ENCODE results near the gene GAS2. TPM values are rescaled to one million over a fixed set of nuclear protein-coding genes. Genes with fewer than 3 reads are reported as not detected.

The GAS2 gene
- total RNA-seq, 2 experiments from 2014 or later: 1.8 to 4.1 TPM

DNA sequence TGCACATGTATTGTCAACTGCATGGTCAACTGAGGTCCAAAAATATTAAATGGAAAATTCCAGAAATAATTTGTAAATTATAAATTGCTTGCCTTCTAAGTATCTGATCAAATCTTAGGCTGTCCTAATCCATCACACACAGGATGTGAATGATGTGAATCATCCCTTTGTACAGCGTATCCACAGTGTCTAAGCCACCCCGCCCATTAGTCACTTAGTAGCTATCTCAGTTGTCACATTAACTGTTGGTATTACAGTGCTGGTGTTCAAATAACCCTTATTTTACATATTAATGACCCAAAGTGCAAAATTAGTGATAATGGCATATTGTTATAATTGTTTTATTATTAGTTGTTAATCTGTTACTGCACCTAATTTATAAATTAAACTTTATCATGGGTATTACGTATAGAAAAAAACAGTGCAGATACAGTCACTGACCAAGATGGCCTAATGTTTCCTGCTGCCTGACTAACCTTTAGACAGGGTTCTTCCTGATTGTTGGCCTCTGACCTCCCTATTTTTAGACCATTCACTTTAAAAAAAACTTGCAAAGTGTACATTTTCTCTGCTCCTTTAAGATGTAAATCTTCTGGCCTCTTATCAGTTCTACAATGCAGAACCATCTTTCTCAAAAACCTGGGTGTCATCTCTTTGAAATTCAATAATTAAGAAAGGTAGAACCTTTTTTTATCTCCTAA, 166.1 kb downstream of the GAS2 start:
- intact Hi-C loops (cut with micrococcal nuclease; ENCODE audit: unreplicated experiment): no loop called here
- Histone ChIP-seq H3K4me1 (ENCODE audit: insufficient read depth, low read length, poor library complexity, severe bottlenecking) (no peaks in the 10 kb centered on the region), H3K4me3 (ENCODE audit: low read depth, low read length, poor library complexity, severe bottlenecking) (no peak overlapping the region), H3K79me2 (ENCODE audit: insufficient read depth, low read depth, low read length) (no peaks in the 10 kb centered on the region), H4K20me1 (ENCODE audit: insufficient read depth, low read length) (no peaks in the 10 kb centered on the region), H3K4me2 (ENCODE audit: low read length) (no peak overlapping the region), H3K9me3 (ENCODE audit: low read length) (no peaks in the 10 kb centered on the region), H3K27ac (ENCODE audit: low read depth, low read length, poor library complexity, severe bottlenecking) (no peak overlapping the region), H3K36me3 (ENCODE audit: insufficient read depth, low read length) (no peaks in the 10 kb centered on the region), H3K9me2 (ENCODE audit: insufficient read depth, low read length) (no peaks in the 10 kb centered on the region), H2AFZ (ENCODE audit: low read length) (no peak overlapping the region)
- ChIA-PET POLR2A (interaction anchor here (0.5 kb wide), 1 partner anchor 10 kb away, joined by 3 read pairs; no protein-coding TSS in a partner anchor), CTCF (ENCODE audit: unreplicated experiment) (no interaction called here)
- DNase-seq (ENCODE audit: low spot score): no peak
- BruUV-seq (replicated peaks): no TSS peak
- TF ChIP-seq, protein P1, sequence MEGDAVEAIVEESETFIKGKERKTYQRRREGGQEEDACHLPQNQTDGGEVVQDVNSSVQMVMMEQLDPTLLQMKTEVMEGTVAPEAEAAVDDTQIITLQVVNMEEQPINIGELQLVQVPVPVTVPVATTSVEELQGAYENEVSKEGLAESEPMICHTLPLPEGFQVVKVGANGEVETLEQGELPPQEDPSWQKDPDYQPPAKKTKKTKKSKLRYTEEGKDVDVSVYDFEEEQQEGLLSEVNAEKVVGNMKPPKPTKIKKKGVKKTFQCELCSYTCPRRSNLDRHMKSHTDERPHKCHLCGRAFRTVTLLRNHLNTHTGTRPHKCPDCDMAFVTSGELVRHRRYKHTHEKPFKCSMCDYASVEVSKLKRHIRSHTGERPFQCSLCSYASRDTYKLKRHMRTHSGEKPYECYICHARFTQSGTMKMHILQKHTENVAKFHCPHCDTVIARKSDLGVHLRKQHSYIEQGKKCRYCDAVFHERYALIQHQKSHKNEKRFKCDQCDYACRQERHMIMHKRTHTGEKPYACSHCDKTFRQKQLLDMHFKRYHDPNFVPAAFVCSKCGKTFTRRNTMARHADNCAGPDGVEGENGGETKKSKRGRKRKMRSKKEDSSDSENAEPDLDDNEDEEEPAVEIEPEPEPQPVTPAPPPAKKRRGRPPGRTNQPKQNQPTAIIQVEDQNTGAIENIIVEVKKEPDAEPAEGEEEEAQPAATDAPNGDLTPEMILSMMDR (conservative IDR thresholded peaks at IDR 0.05; ENCODE audit: low read length): no peak
- no peak for TF ChIP-seq EZH2phosphoT487 (IDR thresholded peaks at IDR 0.05; ENCODE audit: borderline replicate concordance, low read depth, low read length)

DNA sequence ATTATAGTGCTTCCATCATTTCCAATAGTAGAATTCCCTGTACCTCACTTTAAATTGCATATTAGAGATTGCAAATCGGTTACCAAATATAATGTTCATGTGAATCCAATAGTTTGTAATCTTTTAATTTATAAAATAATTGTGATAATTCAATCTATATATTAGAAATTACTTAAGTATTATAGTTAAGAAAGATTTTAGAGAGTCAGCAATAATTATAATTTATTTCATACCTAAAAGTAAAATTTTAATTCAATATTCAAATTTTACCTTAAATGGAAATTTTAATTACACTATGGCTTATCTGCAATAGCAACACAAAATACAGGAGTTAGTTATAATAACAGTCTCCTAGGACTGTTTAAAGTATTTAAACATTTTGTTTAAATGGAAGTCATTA, 180.3 kb downstream of the GAS2 start:
- no peaks in the 10 kb centered on the region for H3K36me3 ChIP-seq (ENCODE audit: insufficient read depth, low read length)

DNA sequence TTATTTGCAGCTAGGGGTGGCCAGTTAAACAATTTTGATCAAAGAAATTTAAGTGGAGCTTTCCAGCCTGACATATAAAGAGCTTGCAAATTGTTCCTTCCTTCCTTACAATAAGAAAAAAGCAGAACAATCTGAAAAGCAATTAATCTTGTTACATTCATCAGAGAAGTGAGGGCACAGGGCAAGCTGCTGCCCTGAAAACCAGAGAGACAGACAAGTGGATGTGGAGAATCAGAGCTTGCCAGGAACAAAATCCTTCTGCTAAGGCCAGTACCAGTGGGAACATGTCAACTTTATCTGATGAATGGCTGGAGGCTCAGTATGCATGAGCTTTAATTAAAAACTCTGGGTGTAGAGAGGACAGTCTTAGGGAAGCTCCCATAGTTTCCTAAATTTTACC, 185.1 kb downstream of the GAS2 start:
- TF ChIP-seq, protein P1 (conservative IDR thresholded peaks at IDR 0.05; ENCODE audit: low read length): no peak
- no peak for TF ChIP-seq EZH2phosphoT487 (IDR thresholded peaks at IDR 0.05; ENCODE audit: borderline replicate concordance, low read depth, low read length)
- H4K20me1 ChIP-seq (ENCODE audit: insufficient read depth, low read length): no peaks in the 10 kb centered on the region
- H3K4me2 ChIP-seq (ENCODE audit: low read length): no peak overlapping the region
- H3K36me3 ChIP-seq (ENCODE audit: insufficient read depth, low read length): no peaks in the 10 kb centered on the region
- H3K4me1 ChIP-seq (ENCODE audit: insufficient read depth, low read length, poor library complexity, severe bottlenecking): no peaks in the 10 kb centered on the region
- no peak overlapping the region for H3K4me3 ChIP-seq (ENCODE audit: low read depth, low read length, poor library complexity, severe bottlenecking)
- H3K9me2 ChIP-seq (ENCODE audit: insufficient read depth, low read length): no peaks in the 10 kb centered on the region
- CTCF ChIA-PET (ENCODE audit: unreplicated experiment): no interaction called here
- H3K79me2 ChIP-seq (ENCODE audit: insufficient read depth, low read depth, low read length): no peaks in the 10 kb centered on the region
- POLR2A ChIA-PET: interaction anchor here (0.6 kb wide), 1 partner anchor 1132 kb away, joined by 3 read pairs; no protein-coding TSS in a partner anchor
- H2AFZ ChIP-seq (ENCODE audit: low read length): no peak overlapping the region
- no peak overlapping the region for H3K27ac ChIP-seq (ENCODE audit: low read depth, low read length, poor library complexity, severe bottlenecking)
- no peaks in the 10 kb centered on the region for H3K9me3 ChIP-seq (ENCODE audit: low read length)
- no TSS peak for BruUV-seq (replicated peaks)
- DNase-seq (ENCODE audit: low spot score): no peak
- intact Hi-C loops (cut with micrococcal nuclease; ENCODE audit: unreplicated experiment): no loop called here

More for the DNA sequence above, 180.3 kb downstream of the GAS2 start:
- ChIA-PET CTCF (ENCODE audit: unreplicated experiment) (no interaction called here), POLR2A (no interaction called here)
- no peak overlapping the region for H3K4me2 ChIP-seq (ENCODE audit: low read length)
- H4K20me1 ChIP-seq (ENCODE audit: insufficient read depth, low read length): no peaks in the 10 kb centered on the region
- TF ChIP-seq EZH2phosphoT487 (IDR thresholded peaks at IDR 0.05; ENCODE audit: borderline replicate concordance, low read depth, low read length): no peak
- TF ChIP-seq, protein P1 (conservative IDR thresholded peaks at IDR 0.05; ENCODE audit: low read length): no peak
- no peak for DNase-seq (ENCODE audit: low spot score)
- no peak overlapping the region for H3K27ac ChIP-seq (ENCODE audit: low read depth, low read length, poor library complexity, severe bottlenecking)
- no peak overlapping the region for H3K4me3 ChIP-seq (ENCODE audit: low read depth, low read length, poor library complexity, severe bottlenecking)
- no peaks in the 10 kb centered on the region for H3K9me2 ChIP-seq (ENCODE audit: insufficient read depth, low read length)
- H3K4me1 ChIP-seq (ENCODE audit: insufficient read depth, low read length, poor library complexity, severe bottlenecking): no peaks in the 10 kb centered on the region
- no peaks in the 10 kb centered on the region for H3K79me2 ChIP-seq (ENCODE audit: insufficient read depth, low read depth, low read length)
- H3K9me3 ChIP-seq (ENCODE audit: low read length): no peaks in the 10 kb centered on the region
- H2AFZ ChIP-seq (ENCODE audit: low read length): no peak overlapping the region
- intact Hi-C loops (cut with micrococcal nuclease; ENCODE audit: unreplicated experiment): no loop called here
- no TSS peak for BruUV-seq (replicated peaks)

All from OCI-LY7 (cell line).